ENCODE measurements around the gene PEAK1.

GRCh38 chr15:77425104-77425503 lies 5.2 kb upstream of the PEAK1 start:
- TF ChIP-seq CTCF (IDR thresholded peaks at IDR 0.05) (no peak), EP300 (IDR thresholded peaks at IDR 0.05) (no peak), POLR2AphosphoS5 (IDR thresholded peaks at IDR 0.05) (no peak)
